HL-60 (cell line): ENCODE results near the gene E4F1.

ENCODE experiments used
- CTCF ChIP-seq: IDR thresholded peaks from one replicate; pipeline ENCODE4 v1.5.1; 2011; ENCODE audit warnings: low read length, control low read depth, inconsistent platforms; ENCODE audit not compliant: insufficient read depth
- POLR2AphosphoS5 ChIP-seq: IDR thresholded peaks from 2 replicates; pipeline ENCODE4 v1.6.1; 2012; ENCODE audit warnings: low read depth

- no peak for TF ChIP-seq CTCF
- TF ChIP-seq POLR2AphosphoS5 = no peak
Observed at GRCh38 chr16:2273484-2273883, 50.1 kb downstream of the E4F1 start.
